Anterior cingulate cortex (tissue), 58 donors: ENCODE measurements around the gene CEP192.
"Not testable (repeated sequence)": the region's sequence is repeated elsewhere in the genome, so short reads cannot be mapped to it uniquely, and the experiment has no call there.

Source experiments
- DNase-seq, 58 donors: peaks; one replicate each; lab custom pipeline; 2025; lab: John Stamatoyannopoulos, UW

Gene CEP192, protein sequence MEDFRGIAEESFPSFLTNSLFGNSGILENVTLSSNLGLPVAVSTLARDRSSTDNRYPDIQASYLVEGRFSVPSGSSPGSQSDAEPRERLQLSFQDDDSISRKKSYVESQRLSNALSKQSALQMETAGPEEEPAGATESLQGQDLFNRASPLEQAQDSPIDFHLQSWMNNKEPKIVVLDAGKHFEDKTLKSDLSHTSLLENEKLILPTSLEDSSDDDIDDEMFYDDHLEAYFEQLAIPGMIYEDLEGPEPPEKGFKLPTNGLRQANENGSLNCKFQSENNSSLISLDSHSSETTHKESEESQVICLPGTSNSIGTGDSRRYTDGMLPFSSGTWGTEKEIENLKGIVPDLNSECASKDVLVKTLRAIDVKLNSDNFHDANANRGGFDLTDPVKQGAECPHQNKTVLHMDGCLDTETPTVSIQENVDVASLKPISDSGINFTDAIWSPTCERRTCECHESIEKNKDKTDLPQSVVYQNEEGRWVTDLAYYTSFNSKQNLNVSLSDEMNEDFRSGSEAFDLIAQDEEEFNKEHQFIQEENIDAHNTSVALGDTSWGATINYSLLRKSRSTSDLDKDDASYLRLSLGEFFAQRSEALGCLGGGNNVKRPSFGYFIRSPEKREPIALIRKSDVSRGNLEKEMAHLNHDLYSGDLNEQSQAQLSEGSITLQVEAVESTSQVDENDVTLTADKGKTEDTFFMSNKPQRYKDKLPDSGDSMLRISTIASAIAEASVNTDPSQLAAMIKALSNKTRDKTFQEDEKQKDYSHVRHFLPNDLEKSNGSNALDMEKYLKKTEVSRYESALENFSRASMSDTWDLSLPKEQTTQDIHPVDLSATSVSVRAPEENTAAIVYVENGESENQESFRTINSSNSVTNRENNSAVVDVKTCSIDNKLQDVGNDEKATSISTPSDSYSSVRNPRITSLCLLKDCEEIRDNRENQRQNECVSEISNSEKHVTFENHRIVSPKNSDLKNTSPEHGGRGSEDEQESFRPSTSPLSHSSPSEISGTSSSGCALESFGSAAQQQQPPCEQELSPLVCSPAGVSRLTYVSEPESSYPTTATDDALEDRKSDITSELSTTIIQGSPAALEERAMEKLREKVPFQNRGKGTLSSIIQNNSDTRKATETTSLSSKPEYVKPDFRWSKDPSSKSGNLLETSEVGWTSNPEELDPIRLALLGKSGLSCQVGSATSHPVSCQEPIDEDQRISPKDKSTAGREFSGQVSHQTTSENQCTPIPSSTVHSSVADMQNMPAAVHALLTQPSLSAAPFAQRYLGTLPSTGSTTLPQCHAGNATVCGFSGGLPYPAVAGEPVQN (N-terminal part only)

DNA sequence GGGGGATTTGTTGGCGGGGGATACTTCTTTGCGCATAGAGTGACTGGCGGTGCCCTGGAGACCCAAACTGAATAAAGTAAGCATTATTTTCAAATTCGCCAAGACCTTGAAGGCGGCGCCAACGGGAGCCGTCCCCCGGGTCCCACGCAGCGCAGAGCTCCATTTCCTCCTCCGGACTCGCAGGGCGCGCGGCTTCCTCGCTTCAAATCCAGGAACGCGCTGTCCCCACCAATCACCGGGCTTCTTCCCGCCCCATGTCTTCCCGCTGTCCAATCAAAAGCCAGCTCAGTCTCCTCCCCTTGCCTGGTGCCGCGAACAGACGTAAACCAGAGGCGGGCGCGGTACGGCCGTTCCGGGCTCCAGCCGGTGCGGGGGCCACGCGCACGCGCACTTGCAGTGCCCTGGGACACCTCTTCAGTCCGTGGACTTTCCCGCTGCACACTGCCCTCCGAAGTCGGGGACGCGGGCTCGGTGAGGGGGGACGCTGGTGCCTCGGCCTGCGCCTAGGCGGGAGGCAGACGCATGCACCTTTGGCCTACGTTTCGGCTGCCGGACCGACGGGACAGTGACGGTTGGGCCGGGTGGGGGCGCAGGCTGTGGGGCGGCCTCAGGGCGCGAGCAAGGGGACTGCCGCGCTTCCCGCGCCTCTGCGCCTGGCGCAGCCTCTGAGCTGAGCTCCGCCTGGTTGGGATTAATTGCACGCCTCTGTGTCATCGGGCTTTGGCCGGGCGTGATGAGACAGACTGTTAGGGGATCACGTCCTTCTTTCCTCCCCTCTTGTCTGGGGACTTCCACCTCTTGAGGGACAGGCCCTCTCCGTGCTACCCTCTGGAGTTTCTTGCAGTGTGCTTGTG lies at the start of gene CEP192:
CEP192 (plus strand) TSS at position 396 of the 854 bp plus-strand sequence. CDS start 8,063 bp downstream, outside the sequence.
- DNase-seq: peak; percentile 69 to 98 (median 96)

DNA sequence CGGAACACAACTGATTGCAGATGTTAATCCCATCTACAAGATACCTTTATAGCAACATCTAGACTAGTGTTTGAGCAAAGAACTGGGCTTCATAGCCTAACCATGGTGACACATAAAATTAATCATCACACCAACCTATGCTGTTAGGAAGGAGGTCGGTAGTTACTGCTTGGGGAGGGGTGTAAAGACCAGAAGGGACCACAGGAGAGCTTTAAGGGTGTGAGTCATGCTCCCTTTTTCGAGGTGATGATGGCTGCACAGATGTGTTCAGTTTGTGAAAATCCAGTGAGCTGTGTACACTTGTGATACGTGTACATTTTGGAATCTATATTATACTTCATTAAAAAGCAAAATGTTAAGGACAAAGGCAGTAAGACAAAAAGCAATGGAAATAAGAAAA lies 47.9 kb upstream of the CEP192 start:
- no peak for DNase-seq

DNA sequence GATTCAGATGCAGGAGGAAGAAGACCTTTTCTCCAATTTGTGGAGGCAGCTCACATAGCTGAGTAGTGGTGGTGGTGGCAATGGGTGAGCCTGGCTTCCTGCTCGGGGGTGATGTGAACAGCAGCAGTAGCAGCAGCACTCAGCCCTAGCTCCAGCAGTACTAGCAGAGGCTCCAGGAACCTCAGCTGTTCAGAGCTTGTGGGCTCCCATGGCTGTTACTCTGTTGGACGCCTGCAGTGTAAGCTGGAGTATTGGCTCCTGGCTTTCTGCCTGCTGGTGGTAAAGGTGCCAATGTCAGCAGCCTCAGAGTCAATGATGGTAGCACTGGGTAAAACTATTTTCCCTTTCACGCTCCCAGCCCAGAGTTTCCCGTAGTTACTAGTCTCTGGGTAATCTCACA lies 46.5 kb upstream of the CEP192 start:
- DNase-seq: peak in 3 of 58 donors; percentile 8 to 15 (median 8)

GRCh38 chr18:12946549-12947284 lies 44.4 kb upstream of the CEP192 start:
- DNase-seq: peak in 23 of 58 donors; percentile 19 to 69 (median 45)

GRCh38 chr18:12947285-12948049 lies 43.7 kb upstream of the CEP192 start, which contains the start of gene SEH1L:
Gene SEH1L (plus strand): TSS chr18:12948011. CDS start chr18:12948122, 111 bp downstream.
- peak; percentile 70 to 100 (median 98) for DNase-seq

GRCh38 chr18:12948050-12948804 lies 42.9 kb upstream of the CEP192 start:
- peak in 57 of 58 donors; percentile 64 to 95 (median 90) for DNase-seq

- DNase-seq: no peak
Observed at GRCh38 chr18:12958478-12958877, 32.7 kb upstream of the CEP192 start.

- no peak for DNase-seq
Observed at GRCh38 chr18:12960395-12960794, 30.8 kb upstream of the CEP192 start.

DNA sequence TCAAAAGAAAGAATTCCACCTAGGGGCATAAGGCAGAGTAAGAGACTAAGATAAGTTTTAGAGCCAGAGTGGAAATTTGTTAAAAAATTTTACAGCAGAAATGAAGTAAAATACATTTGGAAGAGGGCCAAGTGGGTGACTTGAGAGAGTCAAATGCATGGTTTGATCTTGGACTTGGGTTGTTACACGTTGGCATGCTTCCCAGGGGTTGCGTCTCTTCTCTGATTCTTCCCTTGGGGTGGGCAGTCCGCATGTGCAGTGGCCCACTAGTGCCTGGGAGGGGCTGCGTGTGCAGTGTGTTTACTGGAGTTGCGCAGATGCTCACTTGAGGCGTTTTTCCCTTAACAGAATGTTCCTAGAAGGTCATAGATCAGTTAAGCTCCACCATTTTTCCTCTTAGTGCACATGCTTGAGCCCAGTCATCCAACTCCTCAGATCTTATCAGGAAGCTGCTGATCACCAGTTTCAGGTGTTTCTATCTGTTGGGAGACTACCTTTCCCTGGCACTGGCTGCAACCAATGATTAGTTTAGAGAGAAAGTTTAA lies 30.2 kb upstream of the CEP192 start:
- DNase-seq: peak in 1 of 58 donors; percentile 10

DNA sequence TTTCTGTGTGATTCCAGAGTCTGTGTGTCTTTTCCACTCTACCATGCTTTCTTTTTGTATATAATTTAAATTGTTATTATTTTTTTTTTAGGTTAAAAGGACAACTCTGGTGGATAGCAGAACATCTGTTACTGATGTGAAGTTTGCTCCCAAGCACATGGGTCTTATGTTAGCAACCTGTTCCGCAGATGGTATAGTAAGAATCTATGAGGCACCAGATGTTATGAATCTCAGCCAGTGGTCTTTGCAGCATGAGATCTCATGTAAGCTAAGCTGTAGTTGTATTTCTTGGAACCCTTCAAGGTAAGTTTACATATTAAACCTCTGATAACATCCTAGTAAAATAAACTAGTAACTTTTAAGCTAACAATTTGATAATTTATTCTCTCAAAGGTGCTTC lies 28.1 kb upstream of the CEP192 start:
- DNase-seq: no peak

- DNase-seq: no peak
Observed at GRCh38 chr18:12968115-12968514, 23.0 kb upstream of the CEP192 start.

- DNase-seq: no peak
Observed at GRCh38 chr18:12968619-12969018, 22.5 kb upstream of the CEP192 start.

GRCh38 chr18:12973562-12974213 lies 17.5 kb upstream of the CEP192 start:
- no peak for DNase-seq

- no peak for DNase-seq
Observed at GRCh38 chr18:12975488-12975887, 15.7 kb upstream of the CEP192 start.

GRCh38 chr18:12976305-12976704 lies 14.9 kb upstream of the CEP192 start:
- DNase-seq: no peak

- DNase-seq: not testable (repeated sequence)
Observed at GRCh38 chr18:12980065-12980464, 11.1 kb upstream of the CEP192 start.
